Endothelial cell of umbilical vein (primary cell): Measurements from ENCODE around the gene GNAQ. TPM values are rescaled to one million over a fixed set of nuclear protein-coding genes. Genes with fewer than 3 reads are reported as not detected.

Experiments
- BruUV-seq: library from RNA; stranded (reverse); fragments of 400-500 nt; replicated peaks from 2 replicates; lab custom pipeline; 2021; lab: Mats Ljungman, UMichigan
- CTCF ChIA-PET: fragments of 300-600, 350-600 bp; sonication (Branson Sonifier 250); formaldehyde crosslinking; loops from one replicate; lab custom pipeline; 2021; ENCODE audit warnings: antibody characterized with exemption, inconsistent platforms; lab: Charles Lee
- POLR2A ChIA-PET: fragments of 300-600, 350-600 bp; sonication (Branson Sonifier 250); formaldehyde crosslinking; loops from one replicate; lab custom pipeline; 2021; ENCODE audit warnings: antibody characterized with exemption, inconsistent platforms; lab: Charles Lee
- DNase-seq: peaks from one replicate; pipeline ENCODE4 v3.0.0-alpha.2; 2011; ENCODE audit warnings: low read depth, low spot score
- FAIRE-seq: peaks from 2 replicates; lab custom pipeline; 2011; peaks lifted over from hg19 to GRCh38; lab: Jason Lieb, UNC
- H2AFZ ChIP-seq: 2 replicates; pipeline ENCODE4 v1.6.0; 2012; ENCODE audit warnings: low read depth, low read length, control low read depth, inconsistent platforms
- H3K27ac ChIP-seq: 2 replicates; pipeline ENCODE4 v1.5.1; 2011; ENCODE audit warnings: low read depth, mild to moderate bottlenecking, control low read depth, low read length, moderate library complexity; ENCODE audit not compliant: insufficient read depth
- H3K27me3 ChIP-seq, 2 experiments: 2 replicates each; pipeline versions ENCODE4 v1.6.0 to v1.6.1; 2011; ENCODE audit warnings: low read length in 2 of 2, mixed read lengths in 1 of 2; ENCODE audit not compliant: control insufficient read depth in 2 of 2, insufficient read depth in 2 of 2
- H3K36me3 ChIP-seq, 2 experiments: 2 replicates in 1 of 2; 3 replicates in 1 of 2; pipeline ENCODE4 v1.5.1; 2011; ENCODE audit warnings: low read length in 2 of 2, mild to moderate bottlenecking in 1 of 2, moderate library complexity in 1 of 2; ENCODE audit not compliant: control insufficient read depth in 2 of 2, insufficient read depth in 2 of 2; ENCODE audit errors: extremely low read depth in 1 of 2
- H3K4me1 ChIP-seq: 3 replicates; pipeline ENCODE4 v1.5.1; 2011; ENCODE audit warnings: mild to moderate bottlenecking, low read length; ENCODE audit not compliant: control insufficient read depth, insufficient read depth; ENCODE audit errors: extremely low read depth
- H3K4me2 ChIP-seq: 2 replicates; pipeline ENCODE4 v1.6.1; 2011; ENCODE audit warnings: low read length, control low read depth, mixed read lengths; ENCODE audit not compliant: insufficient read depth
- H3K4me3 ChIP-seq, 3 experiments: fragments of 200-600 bp in 1 of 3; sonication (generic), shearing (Covaris generic) in 1 of 3; replicated peaks in 1 of 3; 2 replicates each; pipeline ENCODE4 v1.5.1; 2011 to 2016; ENCODE audit warnings: control low read depth in 3 of 3, low read length in 3 of 3, mild to moderate bottlenecking in 2 of 3, inconsistent platforms in 1 of 3, low read depth in 1 of 3, moderate library complexity in 1 of 3; ENCODE audit not compliant: insufficient read depth in 1 of 3
- H3K79me2 ChIP-seq: 2 replicates; pipeline ENCODE4 v1.6.0; 2012; ENCODE audit warnings: low read length, inconsistent platforms; ENCODE audit not compliant: control insufficient read depth, insufficient read depth
- H3K9ac ChIP-seq: replicated peaks from 2 replicates; pipeline ENCODE3; 2011; ENCODE audit warnings: low read length, control low read depth; ENCODE audit not compliant: insufficient read depth; ENCODE audit errors: extremely low read depth
- H3K9me1 ChIP-seq: replicated peaks from 3 replicates; pipeline ENCODE4 v1.6.0; 2011; ENCODE audit warnings: mild to moderate bottlenecking, low read length; ENCODE audit not compliant: control insufficient read depth, insufficient read depth; ENCODE audit errors: extremely low read depth
- H3K9me3 ChIP-seq: replicated peaks from 2 replicates; pipeline ENCODE4 v1.5.1; 2012; ENCODE audit warnings: low read length, inconsistent platforms; ENCODE audit not compliant: control insufficient read depth, insufficient read depth
- H4K20me1 ChIP-seq: replicated peaks from 2 replicates; pipeline ENCODE3; 2011; ENCODE audit warnings: mild to moderate bottlenecking, low read length; ENCODE audit not compliant: control insufficient read depth, insufficient read depth; ENCODE audit errors: extremely low read depth
- EZH2 ChIP-seq: IDR thresholded peaks from 2 replicates; pipeline ENCODE4 v1.6.1; 2012; ENCODE audit warnings: borderline replicate concordance, low read depth, mild to moderate bottlenecking, moderate library complexity, low read length, inconsistent platforms; ENCODE audit not compliant: severe bottlenecking
- FOS ChIP-seq: IDR thresholded peaks from 2 replicates; pipeline ENCODE4 v1.6.1; 2011; ENCODE audit warnings: mild to moderate bottlenecking, low read length, moderate library complexity, borderline replicate concordance; ENCODE audit not compliant: insufficient read depth
- GATA2 ChIP-seq: IDR thresholded peaks from 2 replicates; pipeline ENCODE4 v1.7.0; 2011; ENCODE audit warnings: low read depth, mild to moderate bottlenecking, moderate library complexity, mixed read lengths, low read length; ENCODE audit not compliant: insufficient read length, insufficient read depth
- JUN ChIP-seq: IDR thresholded peaks from 2 replicates; pipeline ENCODE4 v1.6.1; 2011; ENCODE audit warnings: borderline replicate concordance, low read depth; ENCODE audit not compliant: insufficient read length, insufficient read depth
- MYC ChIP-seq: IDR thresholded peaks from one replicate; pipeline ENCODE4 v1.6.1; 2011; ENCODE audit warnings: mild to moderate bottlenecking, low read depth, low read length
- POLR2A ChIP-seq: IDR thresholded peaks from 2 replicates; pipeline ENCODE4 v1.6.1; 2012; ENCODE audit warnings: low read depth, mild to moderate bottlenecking, control low read depth, low read length
- POLR2AphosphoS5 ChIP-seq: IDR thresholded peaks from 2 replicates; pipeline ENCODE4 v1.6.1; 2012; ENCODE audit warnings: low read depth, mild to moderate bottlenecking, control low read depth, low read length, moderate library complexity; ENCODE audit not compliant: insufficient read depth
- dilution Hi-C: fragments of 300-500 bp; cut with MboI; formaldehyde crosslinking; loops from one replicate; pipeline ENCODE4 v1.15.0; 2019; ENCODE audit warnings: low sequenced_read_pairs; ENCODE audit not compliant: extremely low pct_ligation_motif_present
- intact Hi-C: fragments of 100-400 bp; cut with micrococcal nuclease; formaldehyde crosslinking; loops from one replicate; pipeline ENCODE4 v1.10.0; 2022
- polyA plus RNA-seq, 4 experiments: library from polyadenylated mRNA; depleted of rRNA in 3 of 4; stranded (reverse) in 3 of 4; unstranded in 1 of 4; fragments of >200 nt; gene quantifications; 2 replicates each; pipeline versions ENCODE4 v1.2.1 to v1.2.3, GENCODE V29; 2011 to 2012; ENCODE audit warnings: missing spikeins in 1 of 4
- total RNA-seq: library from RNA; stranded (reverse); gene quantifications from 2 replicates; pipeline ENCODE4 v1.2.3, GENCODE V29; 2021
- TF ChIP-seq, protein P1 (sequence below): IDR thresholded peaks from 2 replicates; pipeline ENCODE4 v1.6.1; 2011; ENCODE audit not compliant: insufficient read depth, insufficient read length
- TF ChIP-seq, protein P2 (sequence below), 2 donors: IDR thresholded peaks; 1 replicate in 1 of 2; 2 replicates in 1 of 2; pipeline ENCODE4 v1.5.1; 2011; ENCODE audit warnings: low read length in 2 of 2, mild to moderate bottlenecking in 2 of 2, moderate library complexity in 2 of 2, control low read depth in 1 of 2, inconsistent platforms in 1 of 2, low read depth in 1 of 2; ENCODE audit not compliant: insufficient read depth in 1 of 2; ENCODE audit errors: extremely low read depth in 1 of 2

The GNAQ gene
- total and polyA plus RNA-seq, 2 donors (not counting 3 experiments of a cell fraction or from before 2014, with no cell fraction given) = 26.1 to 67.3 TPM

DNA sequence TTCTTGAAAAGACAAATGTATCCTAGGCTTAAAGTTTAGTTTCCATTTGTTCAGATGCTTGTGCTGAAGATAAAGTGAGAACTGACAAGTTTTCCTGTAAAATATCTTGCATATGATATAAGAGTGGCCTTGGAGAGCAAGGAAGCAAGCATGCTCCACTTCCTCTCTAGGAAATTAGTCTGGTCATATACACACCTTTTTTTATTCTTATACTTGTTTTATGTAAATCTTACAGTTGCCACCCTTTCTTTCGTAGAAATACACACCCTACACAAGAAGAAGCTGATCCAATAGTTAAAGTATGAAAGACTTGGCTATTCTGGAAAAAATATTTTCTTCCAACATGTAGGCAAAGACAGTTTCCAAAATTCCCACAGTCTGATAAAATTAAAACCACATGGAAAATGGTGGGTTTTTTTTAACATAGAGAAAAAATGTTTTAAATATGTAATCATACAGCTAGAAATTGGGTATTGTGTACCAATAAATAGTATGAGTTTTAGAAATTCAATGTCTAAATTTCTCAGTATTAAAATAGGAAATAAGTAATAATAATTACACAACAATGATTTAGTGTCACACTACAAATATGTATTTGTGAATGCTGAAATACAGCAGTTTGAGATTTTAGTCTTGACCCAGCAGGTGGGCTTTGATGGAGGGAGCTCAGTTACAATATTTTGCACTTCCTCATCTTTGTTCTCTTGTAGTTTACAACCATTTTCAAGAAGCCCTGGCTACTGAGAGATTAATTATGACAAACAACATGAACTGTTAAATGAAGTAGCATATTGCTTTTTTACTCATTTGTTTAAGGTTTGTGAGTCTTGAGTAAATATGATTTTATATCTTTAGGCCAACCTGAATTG lies 197.8 kb downstream of the GNAQ start:
- BruUV-seq = no TSS peak
- no peak for FAIRE-seq
- H3K27ac ChIP-seq = no peak overlapping the region

DNA sequence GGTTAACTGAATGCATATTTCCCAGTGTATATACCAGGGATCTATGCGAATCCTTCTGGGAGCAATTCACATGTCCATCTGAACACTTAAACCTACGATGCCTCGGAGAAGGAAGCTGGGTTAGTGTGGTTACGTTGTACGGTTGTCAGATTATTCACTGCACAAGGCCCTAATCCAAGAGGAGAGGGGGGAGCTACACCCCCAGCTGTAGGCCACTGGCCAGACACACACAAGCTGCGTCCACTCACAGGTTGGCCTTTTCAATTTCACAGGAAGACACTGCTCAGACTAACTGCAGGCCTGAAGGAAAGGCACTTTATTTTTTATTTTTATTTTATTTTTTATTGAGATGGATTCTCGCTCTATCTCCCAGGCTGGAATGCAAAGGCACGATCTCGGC lies 199.0 kb downstream of the GNAQ start:
- Histone ChIP-seq H4K20me1 (no peaks in the 10 kb centered on the region), H3K27me3 (no peaks in the 10 kb centered on the region), H3K27ac (no peak overlapping the region), H3K9me3 (no peaks in the 10 kb centered on the region), H3K36me3 (no peaks in the 10 kb centered on the region), H3K9ac (no peak overlapping the region), H3K4me2 (no peak overlapping the region), H3K9me1 (no peaks in the 10 kb centered on the region), H3K79me2 (peaks cover 8% of the 10 kb centered on the region), H2AFZ (no peak overlapping the region), H3K4me1 (no peaks in the 10 kb centered on the region), H3K4me3 (no peak overlapping the region)
- no TSS peak for BruUV-seq
- FAIRE-seq (no peak), DNase-seq (no peak)
- dilution Hi-C loops (no loop called here), intact Hi-C loops (no loop called here)
- ChIA-PET CTCF (interaction anchor here (1.0 kb wide), 1 partner anchor 144 kb away, joined by 3 read pairs; no protein-coding TSS in a partner anchor), POLR2A (no interaction called here)
- no peak for TF ChIP-seq MYC
- no peak for TF ChIP-seq JUN
- no peak for TF ChIP-seq POLR2AphosphoS5
- no peak for TF ChIP-seq FOS
- TF ChIP-seq, protein P1, sequence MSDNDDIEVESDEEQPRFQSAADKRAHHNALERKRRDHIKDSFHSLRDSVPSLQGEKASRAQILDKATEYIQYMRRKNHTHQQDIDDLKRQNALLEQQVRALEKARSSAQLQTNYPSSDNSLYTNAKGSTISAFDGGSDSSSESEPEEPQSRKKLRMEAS = no peak
- no peak for TF ChIP-seq EZH2
- TF ChIP-seq POLR2A = no peak
- TF ChIP-seq GATA2 = no peak
- TF ChIP-seq, protein P2, sequence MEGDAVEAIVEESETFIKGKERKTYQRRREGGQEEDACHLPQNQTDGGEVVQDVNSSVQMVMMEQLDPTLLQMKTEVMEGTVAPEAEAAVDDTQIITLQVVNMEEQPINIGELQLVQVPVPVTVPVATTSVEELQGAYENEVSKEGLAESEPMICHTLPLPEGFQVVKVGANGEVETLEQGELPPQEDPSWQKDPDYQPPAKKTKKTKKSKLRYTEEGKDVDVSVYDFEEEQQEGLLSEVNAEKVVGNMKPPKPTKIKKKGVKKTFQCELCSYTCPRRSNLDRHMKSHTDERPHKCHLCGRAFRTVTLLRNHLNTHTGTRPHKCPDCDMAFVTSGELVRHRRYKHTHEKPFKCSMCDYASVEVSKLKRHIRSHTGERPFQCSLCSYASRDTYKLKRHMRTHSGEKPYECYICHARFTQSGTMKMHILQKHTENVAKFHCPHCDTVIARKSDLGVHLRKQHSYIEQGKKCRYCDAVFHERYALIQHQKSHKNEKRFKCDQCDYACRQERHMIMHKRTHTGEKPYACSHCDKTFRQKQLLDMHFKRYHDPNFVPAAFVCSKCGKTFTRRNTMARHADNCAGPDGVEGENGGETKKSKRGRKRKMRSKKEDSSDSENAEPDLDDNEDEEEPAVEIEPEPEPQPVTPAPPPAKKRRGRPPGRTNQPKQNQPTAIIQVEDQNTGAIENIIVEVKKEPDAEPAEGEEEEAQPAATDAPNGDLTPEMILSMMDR (IDR thresholded peaks at IDR 0.05; ENCODE audit: extremely low read depth in 1 of 2, insufficient read depth in 1 of 2, low read depth in 1 of 2, low read length in 2 of 2) = no peak

More for the DNA sequence above, 197.8 kb downstream of the GNAQ start:
- TF ChIP-seq JUN = no peak
- Histone ChIP-seq H3K4me3 (no peak overlapping the region), H3K9ac (no peak overlapping the region), H3K4me2 (no peak overlapping the region), H2AFZ (no peak overlapping the region), H3K9me3 (no peaks in the 10 kb centered on the region), H3K9me1 (no peaks in the 10 kb centered on the region), H3K27me3 (no peaks in the 10 kb centered on the region), H3K79me2 (peaks cover 10% of the 10 kb centered on the region), H4K20me1 (no peaks in the 10 kb centered on the region), H3K36me3 (no peaks in the 10 kb centered on the region), H3K4me1 (peaks cover 1% of the 10 kb centered on the region)
- CTCF ChIA-PET = no interaction called here
- dilution Hi-C loops (no loop called here), intact Hi-C loops (no loop called here)
- POLR2A ChIA-PET = no interaction called here
- DNase-seq = no peak
